Fibroblast of mammary gland (primary cell): ENCODE data around the gene LMNB1.
"Not testable (repeated sequence)": the region's sequence is repeated elsewhere in the genome, so short reads cannot be mapped to it uniquely, and the experiment has no call there.

Source experiments
- DNase-seq: peaks from one replicate; pipeline ENCODE4 v3.0.0-alpha.2; 2010; ENCODE audit warnings: low read depth
- H3K4me3 ChIP-seq: 2 replicates; pipeline ENCODE4 v1.5.1; 2011; ENCODE audit warnings: low read depth, mild to moderate bottlenecking, low read length, moderate library complexity; ENCODE audit not compliant: control insufficient read depth
- TF ChIP-seq, protein P1 (sequence below): conservative IDR thresholded peaks from 2 replicates; pipeline ENCODE4 v1.5.1; 2011; ENCODE audit warnings: low read depth, low read length, inconsistent platforms; ENCODE audit not compliant: control insufficient read depth, insufficient read depth

Gene LMNB1

DNA sequence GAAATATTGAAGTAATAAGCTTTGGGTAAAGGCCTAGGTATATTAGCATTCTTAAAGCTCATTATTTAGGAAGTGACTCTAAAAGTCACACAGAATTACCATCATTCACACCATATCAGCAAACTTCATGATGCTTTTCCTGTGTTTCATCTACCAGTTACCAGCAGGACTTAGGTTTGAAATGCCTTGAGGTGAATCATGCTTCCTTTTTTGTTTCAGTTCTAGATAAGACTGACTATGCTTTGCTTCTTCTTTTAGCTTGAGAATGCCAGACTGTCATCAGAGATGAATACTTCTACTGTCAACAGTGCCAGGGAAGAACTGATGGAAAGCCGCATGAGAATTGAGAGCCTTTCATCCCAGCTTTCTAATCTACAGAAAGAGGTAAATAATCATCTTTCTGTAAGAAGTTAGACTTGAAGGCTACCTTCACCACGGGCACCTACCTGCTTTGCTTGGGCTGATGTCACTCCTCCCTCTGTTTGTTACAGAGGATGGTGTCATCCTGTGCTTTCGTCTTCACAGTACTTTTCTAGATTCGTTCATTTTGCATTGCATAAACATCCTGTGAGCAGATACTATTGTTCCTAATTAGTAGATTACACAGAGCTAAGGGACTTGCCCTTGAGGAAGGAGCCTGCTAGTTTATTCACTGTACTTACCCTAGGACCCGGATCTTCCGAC is 34.7 kb downstream of the LMNB1 start:
- peak; percentile 31 for DNase-seq
- H3K4me3 ChIP-seq = no peak overlapping the region
- TF ChIP-seq, protein P1, sequence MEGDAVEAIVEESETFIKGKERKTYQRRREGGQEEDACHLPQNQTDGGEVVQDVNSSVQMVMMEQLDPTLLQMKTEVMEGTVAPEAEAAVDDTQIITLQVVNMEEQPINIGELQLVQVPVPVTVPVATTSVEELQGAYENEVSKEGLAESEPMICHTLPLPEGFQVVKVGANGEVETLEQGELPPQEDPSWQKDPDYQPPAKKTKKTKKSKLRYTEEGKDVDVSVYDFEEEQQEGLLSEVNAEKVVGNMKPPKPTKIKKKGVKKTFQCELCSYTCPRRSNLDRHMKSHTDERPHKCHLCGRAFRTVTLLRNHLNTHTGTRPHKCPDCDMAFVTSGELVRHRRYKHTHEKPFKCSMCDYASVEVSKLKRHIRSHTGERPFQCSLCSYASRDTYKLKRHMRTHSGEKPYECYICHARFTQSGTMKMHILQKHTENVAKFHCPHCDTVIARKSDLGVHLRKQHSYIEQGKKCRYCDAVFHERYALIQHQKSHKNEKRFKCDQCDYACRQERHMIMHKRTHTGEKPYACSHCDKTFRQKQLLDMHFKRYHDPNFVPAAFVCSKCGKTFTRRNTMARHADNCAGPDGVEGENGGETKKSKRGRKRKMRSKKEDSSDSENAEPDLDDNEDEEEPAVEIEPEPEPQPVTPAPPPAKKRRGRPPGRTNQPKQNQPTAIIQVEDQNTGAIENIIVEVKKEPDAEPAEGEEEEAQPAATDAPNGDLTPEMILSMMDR = no peak

DNA sequence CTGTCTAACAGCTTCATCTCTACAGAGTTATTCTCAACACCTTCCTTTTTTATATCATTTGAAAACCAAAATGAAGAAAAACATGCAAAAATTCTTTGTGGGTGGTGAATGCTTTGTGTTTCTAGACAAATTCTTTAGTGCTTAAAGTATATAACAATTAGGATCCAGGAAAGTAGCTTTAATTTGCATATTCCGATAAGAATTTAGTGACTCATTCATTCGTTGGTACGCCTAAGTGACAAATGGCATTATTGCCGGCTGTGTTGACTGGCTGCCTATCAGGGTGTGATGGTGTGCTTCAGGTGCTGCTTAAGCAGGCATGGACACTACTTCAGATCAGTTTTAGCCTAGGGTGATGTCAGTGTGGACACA is 35.2 kb downstream of the LMNB1 start:
- H3K4me3 ChIP-seq = no peak overlapping the region
- TF ChIP-seq, protein P1 = no peak
- no peak for DNase-seq

DNA sequence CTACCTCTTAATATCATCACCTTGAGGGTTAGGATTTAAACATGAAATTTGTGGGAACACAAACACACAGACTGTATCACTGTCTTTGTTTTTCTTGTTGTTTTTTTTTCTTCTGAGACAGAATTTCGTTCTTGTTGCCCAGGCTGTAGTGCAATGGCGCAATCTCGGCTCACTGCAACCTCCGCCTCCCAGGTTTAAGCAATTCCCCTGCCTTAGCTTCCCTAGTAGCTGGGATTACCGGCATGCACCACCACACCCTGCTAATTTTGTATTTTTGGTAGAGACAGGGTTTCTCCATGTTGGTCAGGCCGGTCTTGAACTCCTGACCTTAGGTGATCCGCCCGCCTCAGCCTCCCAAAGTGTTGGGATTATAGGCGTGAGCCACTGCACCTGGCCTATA is 36.9 kb downstream of the LMNB1 start:
- DNase-seq, H3K4me3 ChIP-seq: not testable (repeated sequence)

DNA sequence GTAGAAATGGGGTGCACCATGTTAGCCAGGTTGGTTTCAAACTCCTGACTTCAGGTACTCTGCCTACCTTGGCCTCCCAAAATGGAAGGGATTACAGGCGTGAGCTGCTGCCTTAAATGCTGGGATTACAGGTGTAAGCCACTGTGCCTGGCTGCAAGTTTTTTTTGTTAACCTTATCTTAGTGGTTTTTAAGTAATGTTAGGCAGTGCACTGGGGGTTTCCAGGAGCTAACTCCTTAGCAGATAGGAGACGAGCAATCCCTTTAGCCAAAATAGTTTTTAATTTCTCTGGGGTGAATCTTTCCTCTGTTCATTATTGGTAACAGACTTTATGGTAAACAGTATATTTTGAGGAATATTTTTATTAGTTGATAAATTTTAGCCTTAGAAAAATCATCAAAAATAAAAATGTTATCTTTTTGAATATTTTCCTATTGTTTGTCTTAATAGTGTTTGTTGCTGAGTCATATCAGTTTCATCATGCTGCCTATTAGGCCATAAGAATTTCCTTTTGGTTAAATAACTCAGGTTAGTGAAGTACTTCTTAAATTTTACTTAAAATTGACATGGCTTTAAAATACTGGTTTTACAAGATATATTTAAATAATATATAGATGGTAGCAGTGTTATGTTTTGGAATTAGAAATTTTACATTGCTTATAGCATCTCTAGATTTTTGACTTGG is 37.9 kb downstream of the LMNB1 start:
- H3K4me3 ChIP-seq = no peak overlapping the region
- DNase-seq = peak; percentile 53
- TF ChIP-seq, protein P1 = no peak

DNA sequence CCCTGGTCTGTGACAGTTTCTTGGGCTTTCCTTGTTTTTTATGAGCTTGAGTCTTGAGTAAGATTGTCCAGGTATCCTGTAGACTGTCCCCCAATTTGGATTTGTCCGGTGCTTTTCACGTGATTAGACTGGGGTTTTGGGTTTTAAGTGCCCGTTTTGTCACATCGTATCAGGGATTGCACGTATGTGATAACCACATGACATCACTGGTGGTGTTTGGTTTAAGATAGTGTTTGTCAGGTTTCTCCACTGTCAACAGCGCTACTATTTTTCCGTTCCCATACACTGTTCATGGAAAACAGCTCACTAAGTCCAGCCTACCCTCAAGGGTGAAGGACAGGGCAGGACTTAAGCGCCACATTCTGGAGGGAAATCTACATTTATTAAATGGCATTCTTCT is 39.7 kb downstream of the LMNB1 start:
- TF ChIP-seq, protein P1 = no peak
- DNase-seq = no peak
- H3K4me3 ChIP-seq = no peak overlapping the region

DNA sequence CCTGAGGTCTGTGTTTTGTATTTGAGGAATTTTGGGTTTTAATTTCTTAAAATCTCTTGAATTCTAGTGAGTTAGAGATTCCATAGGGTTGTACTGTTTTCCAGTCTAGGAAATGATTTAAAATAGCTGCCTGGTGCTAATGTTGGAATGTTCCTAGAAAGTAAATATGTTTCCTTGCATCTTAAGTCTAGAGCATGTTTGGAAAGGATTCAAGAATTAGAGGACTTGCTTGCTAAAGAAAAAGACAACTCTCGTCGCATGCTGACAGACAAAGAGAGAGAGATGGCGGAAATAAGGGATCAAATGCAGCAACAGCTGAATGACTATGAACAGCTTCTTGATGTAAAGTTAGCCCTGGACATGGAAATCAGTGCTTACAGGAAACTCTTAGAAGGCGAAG is 41.8 kb downstream of the LMNB1 start:
- no peak for DNase-seq
- H3K4me3 ChIP-seq = no peak overlapping the region
- TF ChIP-seq, protein P1 = no peak

DNA sequence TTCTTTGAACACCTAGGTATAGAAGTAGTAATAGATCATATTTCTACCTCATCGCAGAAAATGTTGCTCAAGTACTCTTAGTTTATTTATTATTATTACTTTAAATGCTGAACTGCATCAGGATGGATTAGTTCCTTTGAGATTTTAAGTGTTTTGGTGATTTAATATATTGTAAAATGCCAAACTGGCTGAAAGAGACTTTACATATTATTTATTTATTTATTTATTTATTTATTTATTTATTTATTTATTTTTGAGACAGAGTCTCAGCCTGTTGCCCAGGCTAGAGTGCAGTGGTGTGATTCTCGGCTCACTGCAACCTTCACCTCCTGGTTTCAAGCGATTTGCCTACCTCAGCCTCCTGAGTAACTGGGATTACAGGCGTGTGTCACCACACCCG is 42.3 kb downstream of the LMNB1 start:
- TF ChIP-seq, protein P1 = no peak
- no peak for DNase-seq
- H3K4me3 ChIP-seq = no peak overlapping the region
